NCI-H2227 (cell line): ENCODE data around the gene RPL23.

Experiments
- DNase-seq: peaks from one replicate; lab custom pipeline; 2025; ENCODE audit not compliant: unreplicated experiment; lab: John Stamatoyannopoulos, UW

RPL23 gene

DNA sequence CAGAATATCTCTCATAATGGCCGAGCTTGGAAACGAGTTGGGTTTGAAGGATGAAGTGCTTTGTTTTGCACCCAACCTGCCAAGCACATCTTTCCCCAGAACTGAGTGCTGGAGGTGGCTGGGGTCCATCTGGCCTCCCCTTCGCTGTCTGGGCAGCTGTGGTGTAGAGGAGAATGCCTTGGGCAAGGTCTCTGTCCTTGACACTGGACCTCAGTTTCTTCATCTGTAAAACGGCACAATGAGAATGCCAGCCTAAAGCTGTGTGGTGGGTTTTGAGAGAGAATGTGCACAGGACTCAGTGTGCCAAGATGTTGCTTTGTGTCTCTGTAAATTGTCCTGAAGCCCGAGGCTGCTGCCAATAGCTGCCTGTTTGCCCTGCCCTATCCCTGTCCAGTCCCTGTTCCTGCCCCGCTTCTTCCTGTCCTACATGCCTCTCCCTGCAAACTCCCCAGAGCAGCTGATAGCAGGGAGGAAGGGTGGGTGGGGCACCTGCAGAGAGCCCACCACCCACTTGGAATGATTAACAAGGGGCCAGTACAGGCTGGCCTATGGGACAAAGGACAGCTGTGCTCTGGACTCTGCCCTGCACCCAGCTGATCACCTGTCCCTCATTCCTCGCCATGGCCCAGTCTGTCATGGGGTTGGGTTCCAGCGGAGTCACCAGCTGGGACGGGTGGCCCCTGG lies 31.7 kb upstream of the RPL23 start:
- DNase-seq, result no peak

DNA sequence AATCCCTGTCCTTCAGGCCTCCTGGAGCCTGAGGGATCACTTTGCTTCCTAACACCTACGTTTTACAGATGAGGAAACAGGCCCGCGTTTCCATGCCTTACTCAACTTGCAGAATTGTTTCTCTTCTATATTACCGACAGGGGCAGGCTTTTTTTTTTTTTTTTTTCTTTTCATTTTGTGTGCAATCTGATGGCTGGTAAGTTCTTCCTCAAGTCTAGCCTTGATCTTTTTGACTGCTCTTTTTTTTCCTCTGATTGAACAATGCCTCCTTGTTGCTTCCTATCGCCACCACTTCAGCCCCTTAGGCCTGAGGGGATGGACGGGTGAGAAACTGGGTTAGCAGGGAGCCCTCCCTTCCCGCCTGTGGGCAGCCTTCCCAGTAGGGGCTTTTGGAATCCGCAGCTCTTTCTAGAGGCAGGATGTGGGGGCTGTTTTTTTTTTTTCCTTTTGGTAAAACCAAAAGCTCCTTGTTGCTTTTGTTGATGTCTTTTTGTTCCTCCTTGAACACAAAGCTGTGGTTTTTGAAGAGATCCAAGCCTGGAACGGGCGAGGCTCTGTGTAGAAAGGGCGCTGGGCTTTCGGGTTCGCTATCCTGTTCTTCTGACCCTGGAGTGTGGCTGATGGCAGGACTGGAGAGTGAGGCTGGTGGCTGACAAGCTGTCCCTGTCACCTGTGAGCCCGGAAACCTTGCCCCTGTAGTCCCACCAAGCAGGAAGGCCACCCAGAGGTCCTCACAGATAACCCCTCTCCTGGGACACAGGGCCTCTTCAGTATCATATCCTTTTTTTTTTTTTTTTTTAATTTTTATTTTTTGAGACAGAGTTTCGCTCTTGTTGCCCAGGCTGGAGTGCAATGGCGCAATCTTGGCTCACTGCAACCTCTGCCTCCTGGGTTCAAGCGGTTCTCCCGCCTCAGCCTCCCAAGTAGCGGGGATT lies 30.3 kb upstream of the RPL23 start:
- DNase-seq, result no peak

- no peak for DNase-seq
These were observed 29.3 kb upstream of the RPL23 start for GRCh38 chr17:38882870-38883269.

DNA sequence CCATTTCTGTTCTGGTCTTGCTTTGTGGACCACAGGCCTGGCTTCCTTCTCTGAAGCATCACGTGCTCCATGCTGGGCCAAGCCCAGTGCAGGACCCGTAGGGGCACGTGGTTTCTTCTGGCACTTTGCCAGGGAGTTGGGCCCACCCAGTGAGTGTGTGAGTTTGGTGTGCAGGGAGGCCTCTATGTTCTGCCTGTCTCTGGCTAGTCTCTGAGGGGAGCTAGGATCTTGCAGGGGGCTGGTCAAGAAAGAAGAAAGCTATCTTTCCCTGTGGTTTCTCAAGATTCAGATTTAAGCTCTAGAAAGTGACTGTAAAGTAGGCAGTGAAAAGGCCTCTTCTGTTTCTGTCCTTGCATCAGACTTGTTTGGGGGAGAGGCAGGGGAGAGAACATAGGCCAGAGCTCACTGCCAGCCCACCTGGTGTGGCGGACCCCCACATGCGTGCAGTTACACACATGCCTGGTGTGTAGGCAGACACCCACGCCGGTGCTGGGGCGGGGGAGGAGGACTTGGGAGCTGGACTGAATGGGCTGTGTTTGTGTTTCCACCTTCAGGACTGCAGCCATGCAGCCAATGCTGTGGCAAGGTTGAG lies 28.2 kb upstream of the RPL23 start:
- DNase-seq, result peak; percentile 92

DNA sequence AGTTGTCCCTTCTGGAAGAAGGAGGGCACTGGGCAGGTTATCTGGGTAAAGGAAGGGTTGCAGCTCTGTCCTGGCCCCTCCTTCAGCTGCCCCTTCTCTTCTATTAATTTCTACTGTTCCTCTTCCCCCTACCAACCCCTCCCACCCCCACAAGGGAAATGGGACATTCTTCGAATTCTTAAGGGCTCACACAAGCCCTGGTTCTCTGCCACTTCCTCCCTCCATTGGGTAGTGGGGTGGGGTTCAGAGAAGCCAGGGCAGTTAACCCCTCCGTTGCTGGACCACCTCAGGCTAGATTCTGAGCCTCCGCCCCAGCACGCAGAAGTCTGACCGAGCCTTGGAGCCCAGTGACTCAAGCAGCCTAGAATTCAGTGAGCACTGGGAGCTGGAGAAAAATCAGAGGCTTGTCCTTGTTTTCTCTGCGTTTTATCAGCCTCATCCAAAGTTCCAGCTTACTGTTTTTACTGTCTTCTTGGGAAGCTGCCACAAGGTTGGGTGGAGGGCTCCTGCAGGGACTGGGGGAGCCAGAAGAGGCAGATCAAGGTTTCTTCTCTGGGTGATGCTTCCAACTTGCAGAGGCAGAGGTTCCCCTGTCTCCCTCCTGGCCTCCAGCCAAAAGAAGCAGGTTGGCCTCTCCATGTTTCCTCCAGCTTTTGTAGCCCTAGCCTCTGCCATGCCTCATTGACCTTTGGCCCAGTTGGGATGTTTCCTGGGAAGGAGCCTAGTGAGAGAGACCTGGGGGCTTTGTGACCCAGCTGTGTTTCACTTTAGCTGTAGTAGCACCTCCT lies 26.6 kb upstream of the RPL23 start:
- no peak for DNase-seq

GRCh38 chr17:38877130-38877851 lies 23.8 kb upstream of the RPL23 start:
- peak; percentile 34 for DNase-seq

GRCh38 chr17:38875477-38876075 lies 22.1 kb upstream of the RPL23 start:
- no peak for DNase-seq

GRCh38 chr17:38874505-38875400 lies 21.2 kb upstream of the RPL23 start:
- no peak for DNase-seq

DNA sequence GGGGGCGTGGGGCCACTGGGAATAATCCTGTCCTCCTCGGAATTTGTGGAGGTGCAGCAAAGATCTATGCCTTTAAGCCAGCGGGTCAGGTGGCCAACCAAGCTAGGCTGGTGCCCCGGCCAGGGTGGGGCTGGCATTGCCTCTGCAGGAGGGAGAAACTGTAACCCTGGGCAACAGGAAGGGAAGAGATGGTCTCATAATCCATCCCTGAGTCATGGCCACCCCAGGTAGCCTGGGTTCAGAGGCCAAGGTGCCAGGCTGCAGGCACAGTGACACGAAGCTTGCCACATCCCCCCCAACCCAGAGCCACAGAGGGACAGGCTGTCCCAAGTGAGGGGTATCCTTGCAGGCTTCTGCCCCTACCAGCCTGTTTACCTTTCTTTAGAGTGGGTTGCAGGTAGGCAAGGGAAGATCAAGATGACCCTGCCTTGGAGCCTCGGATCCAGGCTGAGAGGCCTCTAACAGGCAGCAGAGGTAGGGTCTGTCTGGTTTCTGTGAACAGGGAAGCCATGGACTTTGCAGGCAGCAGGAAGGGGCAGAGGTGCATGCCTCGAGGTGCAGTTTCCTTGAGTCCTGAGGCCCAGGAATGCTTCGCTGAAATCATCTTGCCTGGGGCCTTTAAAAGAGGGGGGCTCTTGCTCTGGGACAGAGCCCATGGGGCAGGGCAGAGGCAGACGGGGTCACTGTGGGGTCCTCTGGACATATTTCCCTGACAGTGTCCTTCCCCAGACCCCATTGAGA lies 20.3 kb upstream of the RPL23 start:
- DNase-seq, result no peak

DNA sequence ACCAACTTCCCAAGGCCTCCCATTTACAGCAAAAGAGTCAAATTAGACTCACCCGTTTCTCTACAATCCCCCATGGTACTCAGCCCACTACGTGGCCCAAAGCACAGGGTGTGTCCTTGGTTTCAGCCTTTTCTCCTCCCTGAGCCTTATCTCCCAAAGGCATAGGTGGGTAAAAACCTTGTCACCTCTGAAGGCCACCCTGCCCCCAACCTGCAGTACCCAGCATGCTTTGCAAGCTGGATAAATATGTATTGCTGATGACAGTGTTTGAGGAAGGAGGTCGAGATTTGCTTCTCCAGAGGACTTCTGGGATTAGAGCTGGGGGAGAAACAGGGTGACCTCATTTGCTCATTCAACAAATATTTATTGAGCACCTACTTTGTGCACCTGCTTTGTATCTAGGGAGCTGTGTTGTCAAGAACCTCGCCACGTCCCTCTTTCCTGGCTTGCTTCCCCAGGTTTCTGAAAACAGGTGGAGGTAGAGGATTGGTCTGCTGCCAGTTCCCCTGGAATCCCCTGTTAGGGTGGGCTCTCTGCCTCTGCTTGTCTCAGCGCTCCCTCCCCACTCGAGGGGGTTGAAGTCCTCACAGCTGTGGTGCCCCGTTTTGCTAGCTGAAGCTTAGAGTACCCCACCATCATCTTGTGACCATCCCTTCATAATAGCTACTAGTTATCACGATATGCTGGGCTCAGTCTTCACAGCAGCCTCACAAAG lies 19.3 kb upstream of the RPL23 start:
- no peak for DNase-seq

- no peak for DNase-seq
These were observed 18.5 kb upstream of the RPL23 start for GRCh38 chr17:38872027-38872511.

DNA sequence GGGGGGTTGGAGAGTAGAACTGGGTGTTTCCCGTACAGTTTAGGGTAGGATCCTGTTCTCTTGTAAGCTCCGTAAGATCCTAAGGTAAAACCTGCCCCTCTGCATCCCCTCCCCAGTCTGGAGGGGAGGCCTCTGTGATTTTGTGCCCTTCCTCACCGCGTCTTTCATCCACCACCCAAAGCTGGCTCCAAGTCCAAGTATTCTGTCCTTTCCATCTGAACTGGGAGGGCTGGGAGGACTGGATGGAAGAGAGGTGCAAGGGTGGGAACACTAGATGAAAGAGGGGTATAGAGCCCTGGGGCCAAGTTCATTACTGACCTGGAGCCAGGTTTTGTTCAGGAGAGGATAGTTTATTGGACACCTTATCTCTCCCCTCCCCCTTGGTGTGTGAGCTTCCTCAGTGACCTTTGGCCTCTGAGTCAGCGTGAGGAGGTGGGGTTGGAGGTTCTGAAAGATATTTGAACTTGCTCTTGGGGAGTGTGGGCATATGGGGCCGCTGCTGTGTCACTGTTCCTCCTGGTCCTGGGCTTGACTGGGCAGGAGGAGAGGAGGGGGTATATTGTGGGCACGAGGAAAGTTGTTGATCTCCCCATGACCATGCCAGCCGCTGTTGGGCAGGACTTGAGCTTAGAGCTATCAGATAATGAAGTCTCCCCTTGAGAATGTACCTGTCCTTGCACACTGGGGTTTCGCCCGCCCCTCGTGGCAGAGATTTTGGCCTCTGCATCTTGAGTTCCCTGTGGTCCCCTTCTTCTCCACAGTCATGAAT lies 17.9 kb upstream of the RPL23 start:
- peak; percentile 43 for DNase-seq

- DNase-seq, result peak; percentile 72
These were observed 17.0 kb upstream of the RPL23 start for GRCh38 chr17:38870259-38871165.

- peak; percentile 96 for DNase-seq
These were observed 16.2 kb upstream of the RPL23 start, which contains the start of gene LASP1 for GRCh38 chr17:38869526-38870258. TSS of gene LASP1 (plus strand) at chr17:38870058. CDS start at chr17:38870190, 132 bp downstream.
